ENCODE data around the gene CNFN.
A peak's percentile ranks its signal among the peaks of the same experiment; 100 is the strongest.

CNFN gene

GRCh38 chr19:42423462-42424344 lies 33.6 kb upstream of the CNFN start:
- no peak overlapping the region for H3K27ac ChIP-seq (ENCODE audit: low read depth, low read length)
- H3K36me3 ChIP-seq (ENCODE audit: control insufficient read depth, insufficient read depth, low read length) = no peaks in the 10 kb centered on the region
- H3K27me3 ChIP-seq (ENCODE audit: control insufficient read depth, insufficient read depth, low read length) = peaks cover 63% of the 10 kb centered on the region
- no peaks in the 10 kb centered on the region; the same call in 1 of the 2 replicates for H3K9me3 ChIP-seq (ENCODE audit: control insufficient read depth, insufficient read depth, low read depth, low read length)
- H3K9ac ChIP-seq (ENCODE audit: low read length) = peak overlapping the region; percentile 3
- peak overlapping the region; percentile 74 for H3K4me3 ChIP-seq (ENCODE audit: low read depth, low read length)
- peaks cover 9% of the 10 kb centered on the region for H3K4me1 ChIP-seq (ENCODE audit: control insufficient read depth, insufficient read depth, low read length)

GRCh38 chr19:42422901-42423461 lies 32.9 kb upstream of the CNFN start:
- H3K4me1 ChIP-seq (ENCODE audit: control insufficient read depth, insufficient read depth, low read length) = peaks cover 9% of the 10 kb centered on the region
- peak overlapping the region; percentile 1 for H3K9ac ChIP-seq (ENCODE audit: low read length)
- no peak overlapping the region for H3K27ac ChIP-seq (ENCODE audit: low read depth, low read length)
- no peaks in the 10 kb centered on the region for H3K36me3 ChIP-seq (ENCODE audit: control insufficient read depth, insufficient read depth, low read length)
- peak overlapping the region; percentile 74 for H3K4me3 ChIP-seq (ENCODE audit: low read depth, low read length)
- H3K9me3 ChIP-seq (ENCODE audit: control insufficient read depth, insufficient read depth, low read depth, low read length) = no peaks in the 10 kb centered on the region; the same call in 1 of the 2 replicates
- peaks cover 67% of the 10 kb centered on the region for H3K27me3 ChIP-seq (ENCODE audit: control insufficient read depth, insufficient read depth, low read length)

DNA sequence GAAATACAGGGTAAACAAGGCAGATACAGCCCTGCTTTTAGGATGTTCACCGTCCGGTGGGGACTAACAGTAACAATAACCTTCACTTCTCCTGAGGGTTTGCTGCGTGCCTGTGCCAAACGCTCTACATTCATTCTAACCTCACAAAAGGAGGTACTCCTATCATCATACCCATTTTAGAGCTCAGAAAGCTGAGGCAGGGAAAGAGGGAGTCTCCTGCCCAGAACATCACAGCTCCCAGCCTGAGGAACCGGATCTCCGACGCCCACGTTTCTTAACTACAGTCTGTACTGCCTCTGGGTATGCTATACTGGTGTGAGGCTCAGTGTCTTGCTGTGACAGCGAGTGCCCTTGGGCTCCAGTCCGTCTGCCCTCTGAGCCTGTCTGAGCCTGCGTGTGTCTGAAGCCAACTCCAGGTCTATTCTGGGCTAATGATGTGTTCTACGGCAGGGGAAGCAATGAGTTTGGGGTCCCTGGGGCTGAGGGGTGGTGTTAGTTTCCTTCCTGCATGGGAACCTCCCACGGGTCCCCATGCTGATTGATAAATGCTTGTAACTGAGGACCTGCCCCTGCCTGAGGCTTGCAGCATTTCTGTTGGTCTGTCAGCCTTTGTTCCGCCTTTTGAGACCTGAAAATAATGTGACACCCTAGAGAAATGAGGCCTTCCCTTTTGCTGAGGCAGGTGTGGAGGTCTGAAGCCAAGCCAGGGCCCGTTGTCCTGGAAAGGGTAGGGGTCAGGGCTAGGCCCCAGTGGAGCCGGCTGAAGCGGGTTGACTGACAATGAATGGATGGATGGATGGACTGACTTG lies 32.2 kb upstream of the CNFN start:
- no peak overlapping the region for H3K9ac ChIP-seq (ENCODE audit: low read length)
- H3K36me3 ChIP-seq (ENCODE audit: control insufficient read depth, insufficient read depth, low read length) = no peaks in the 10 kb centered on the region
- H3K4me3 ChIP-seq (ENCODE audit: low read depth, low read length) = peak overlapping the region; percentile 74
- H3K9me3 ChIP-seq (ENCODE audit: control insufficient read depth, insufficient read depth, low read depth, low read length) = no peaks in the 10 kb centered on the region; the same call in 1 of the 2 replicates
- no peak overlapping the region for H3K27ac ChIP-seq (ENCODE audit: low read depth, low read length)
- peaks cover 9% of the 10 kb centered on the region for H3K4me1 ChIP-seq (ENCODE audit: control insufficient read depth, insufficient read depth, low read length)
- H3K27me3 ChIP-seq (ENCODE audit: control insufficient read depth, insufficient read depth, low read length) = peaks cover 67% of the 10 kb centered on the region

- Histone ChIP-seq H3K27me3 (ENCODE audit: control insufficient read depth, insufficient read depth, low read length) (peaks cover 63% of the 10 kb centered on the region), H3K9me3 (ENCODE audit: control insufficient read depth, insufficient read depth, low read depth, low read length) (no peaks in the 10 kb centered on the region; the same call in 1 of the 2 replicates), H3K27ac (ENCODE audit: low read depth, low read length) (no peak overlapping the region), H3K4me1 (ENCODE audit: control insufficient read depth, insufficient read depth, low read length) (peaks cover 9% of the 10 kb centered on the region), H3K36me3 (ENCODE audit: control insufficient read depth, insufficient read depth, low read length) (no peaks in the 10 kb centered on the region), H3K4me3 (ENCODE audit: low read depth, low read length) (no peak overlapping the region), H3K9ac (ENCODE audit: low read length) (no peak overlapping the region)
These were observed 31.5 kb upstream of the CNFN start for GRCh38 chr19:42421591-42422031.

GRCh38 chr19:42421101-42421500 lies 31.0 kb upstream of the CNFN start:
- Histone ChIP-seq H3K9me3 (ENCODE audit: control insufficient read depth, insufficient read depth, low read depth, low read length) (no peaks in the 10 kb centered on the region; the same call in 1 of the 2 replicates), H3K36me3 (ENCODE audit: control insufficient read depth, insufficient read depth, low read length) (no peaks in the 10 kb centered on the region), H3K27ac (ENCODE audit: low read depth, low read length) (no peak overlapping the region), H3K4me1 (ENCODE audit: control insufficient read depth, insufficient read depth, low read length) (peaks cover 9% of the 10 kb centered on the region), H3K27me3 (ENCODE audit: control insufficient read depth, insufficient read depth, low read length) (peaks cover 63% of the 10 kb centered on the region), H3K4me3 (ENCODE audit: low read depth, low read length) (no peak overlapping the region), H3K9ac (ENCODE audit: low read length) (no peak overlapping the region)

- Histone ChIP-seq H3K9ac (ENCODE audit: low read length) (no peak overlapping the region), H3K4me3 (ENCODE audit: low read depth, low read length) (no peak overlapping the region), H3K27me3 (ENCODE audit: control insufficient read depth, insufficient read depth, low read length) (peaks cover 64% of the 10 kb centered on the region), H3K9me3 (ENCODE audit: control insufficient read depth, insufficient read depth, low read depth, low read length) (no peaks in the 10 kb centered on the region; the same call in 1 of the 2 replicates), H3K36me3 (ENCODE audit: control insufficient read depth, insufficient read depth, low read length) (no peaks in the 10 kb centered on the region), H3K4me1 (ENCODE audit: control insufficient read depth, insufficient read depth, low read length) (peaks cover 9% of the 10 kb centered on the region), H3K27ac (ENCODE audit: low read depth, low read length) (no peak overlapping the region)
These were observed 30.0 kb upstream of the CNFN start for GRCh38 chr19:42420055-42420544.

DNA sequence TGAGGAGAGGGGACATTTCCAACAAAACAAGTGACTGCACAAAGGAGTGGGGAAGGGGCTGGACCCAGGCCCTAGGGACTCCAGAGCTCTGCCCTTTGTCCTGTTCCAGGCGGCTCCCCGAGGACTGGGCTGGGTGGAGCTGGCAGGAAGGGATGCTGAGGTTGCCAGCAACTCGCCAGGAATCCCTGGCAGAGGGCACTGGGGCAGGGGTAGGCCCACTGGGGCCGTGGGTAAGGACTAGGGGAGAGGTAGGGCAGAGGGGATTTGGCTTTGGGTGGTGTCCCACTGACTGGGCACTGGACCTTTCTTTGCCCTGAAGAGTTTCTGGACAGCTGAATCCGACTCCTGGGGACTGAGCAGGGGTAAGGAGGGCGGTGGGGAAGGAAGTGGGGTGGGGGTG lies 29.2 kb upstream of the CNFN start:
- Histone ChIP-seq H3K4me1 (ENCODE audit: control insufficient read depth, insufficient read depth, low read length) (peaks cover 3% of the 10 kb centered on the region; the same call in 1 of the 2 replicates), H3K27me3 (ENCODE audit: control insufficient read depth, insufficient read depth, low read length) (peaks cover 60% of the 10 kb centered on the region)

DNA sequence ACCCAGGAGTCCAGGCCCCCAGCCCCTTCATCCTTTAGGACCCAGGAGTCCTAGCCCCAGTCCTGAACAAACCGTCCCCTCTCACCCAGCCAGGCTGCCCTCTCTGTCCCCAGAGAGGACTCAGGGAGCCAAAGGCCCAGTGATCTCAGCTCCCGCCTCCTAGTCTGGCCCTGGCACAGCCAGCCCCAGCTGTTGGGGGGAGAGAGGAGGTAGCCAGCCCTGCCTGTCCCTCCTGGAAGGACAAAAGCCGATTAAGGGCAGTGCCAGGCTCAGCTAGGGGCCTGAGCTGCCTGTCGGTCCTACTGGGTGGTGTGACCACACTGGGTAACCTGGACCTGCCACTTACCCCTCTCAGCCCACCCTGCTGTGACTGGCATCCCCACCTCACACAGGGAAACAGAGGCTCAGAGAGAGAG lies 22.6 kb upstream of the CNFN start:
- no peak overlapping the region for H3K27ac ChIP-seq (ENCODE audit: low read depth, low read length)

More for the DNA sequence above, 29.2 kb upstream of the CNFN start:
- Histone ChIP-seq H3K4me3 (ENCODE audit: low read depth, low read length) (no peak overlapping the region), H3K9me3 (ENCODE audit: control insufficient read depth, insufficient read depth, low read depth, low read length) (no peaks in the 10 kb centered on the region; the same call in 1 of the 2 replicates), H3K9ac (ENCODE audit: low read length) (no peak overlapping the region), H3K36me3 (ENCODE audit: control insufficient read depth, insufficient read depth, low read length) (no peaks in the 10 kb centered on the region), H3K27ac (ENCODE audit: low read depth, low read length) (no peak overlapping the region)

DNA sequence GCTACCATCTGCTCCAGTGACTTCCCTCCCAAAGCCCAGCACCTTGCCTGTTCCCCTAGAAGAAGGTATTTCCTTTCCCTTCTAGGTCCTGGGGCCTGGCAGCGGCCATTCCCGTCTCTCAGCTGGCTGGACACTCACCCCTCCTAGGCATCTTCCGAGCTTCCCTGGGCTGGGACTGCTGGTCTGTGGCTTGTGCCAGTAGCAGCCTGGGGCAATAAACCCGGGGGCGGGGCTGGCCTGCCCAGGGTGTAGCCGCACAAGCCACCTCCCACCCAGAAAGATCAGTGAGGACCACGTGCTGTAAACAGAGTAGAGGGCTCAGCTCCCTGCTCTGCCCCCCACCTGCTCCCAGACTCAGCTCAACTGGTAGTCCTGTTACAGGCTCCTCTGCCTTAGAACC lies 22.1 kb upstream of the CNFN start:
- no peak overlapping the region for H3K4me3 ChIP-seq (ENCODE audit: low read depth, low read length)
- no peaks in the 10 kb centered on the region for H3K9me3 ChIP-seq (ENCODE audit: control insufficient read depth, insufficient read depth, low read depth, low read length)
- peaks cover 63% of the 10 kb centered on the region for H3K27me3 ChIP-seq (ENCODE audit: control insufficient read depth, insufficient read depth, low read length)
- H3K9ac ChIP-seq (ENCODE audit: low read length) = no peak overlapping the region
- H3K4me1 ChIP-seq (ENCODE audit: control insufficient read depth, insufficient read depth, low read length) = peaks cover 11% of the 10 kb centered on the region
- peaks cover 5% of the 10 kb centered on the region for H3K36me3 ChIP-seq (ENCODE audit: control insufficient read depth, insufficient read depth, low read length)
- H3K27ac ChIP-seq (ENCODE audit: low read depth, low read length) = no peak overlapping the region

More for the DNA sequence above, 22.6 kb upstream of the CNFN start:
- Histone ChIP-seq H3K9me3 (ENCODE audit: control insufficient read depth, insufficient read depth, low read depth, low read length) (no peaks in the 10 kb centered on the region), H3K9ac (ENCODE audit: low read length) (no peak overlapping the region), H3K36me3 (ENCODE audit: control insufficient read depth, insufficient read depth, low read length) (peaks cover 2% of the 10 kb centered on the region; the same call in 1 of the 2 replicates), H3K4me3 (ENCODE audit: low read depth, low read length) (no peak overlapping the region), H3K4me1 (ENCODE audit: control insufficient read depth, insufficient read depth, low read length) (peaks cover 11% of the 10 kb centered on the region), H3K27me3 (ENCODE audit: control insufficient read depth, insufficient read depth, low read length) (peaks cover 60% of the 10 kb centered on the region)

GRCh38 chr19:42411581-42412178 lies 21.6 kb upstream of the CNFN start:
- H3K9ac ChIP-seq (ENCODE audit: low read length) = no peak overlapping the region
- H3K36me3 ChIP-seq (ENCODE audit: control insufficient read depth, insufficient read depth, low read length) = peaks cover 5% of the 10 kb centered on the region
- peaks cover 11% of the 10 kb centered on the region for H3K4me1 ChIP-seq (ENCODE audit: control insufficient read depth, insufficient read depth, low read length)
- H3K4me3 ChIP-seq (ENCODE audit: low read depth, low read length) = no peak overlapping the region
- H3K9me3 ChIP-seq (ENCODE audit: control insufficient read depth, insufficient read depth, low read depth, low read length) = no peaks in the 10 kb centered on the region
- no peak overlapping the region for H3K27ac ChIP-seq (ENCODE audit: low read depth, low read length)
- H3K27me3 ChIP-seq (ENCODE audit: control insufficient read depth, insufficient read depth, low read length) = peaks cover 64% of the 10 kb centered on the region

Measured in HUES6 (cell line).